Neural progenitor cell (in vitro differentiated cells): Measurements from ENCODE around the gene SHLD2.
"Not testable (repeated sequence)": the region's sequence is repeated elsewhere in the genome, so short reads cannot be mapped to it uniquely, and the experiment has no call there.

Experiments
- EZH2 ChIP-seq: fragments of 200-600 bp; sonication (generic); IDR thresholded peaks from 2 replicates; pipeline ENCODE4 v1.6.1; 2017; ENCODE audit warnings: antibody characterized with exemption, mild to moderate bottlenecking, moderate library complexity
- EZH2phosphoT487 ChIP-seq: fragments of 200-600 bp; sonication (generic); IDR thresholded peaks from 2 replicates; pipeline ENCODE4 v1.6.1; 2017; ENCODE audit warnings: antibody characterized with exemption
- TF ChIP-seq, protein P1 (sequence below): fragments of 200-600 bp; sonication (generic); IDR thresholded peaks from 2 replicates; pipeline ENCODE4 v1.5.1; 2017; ENCODE audit warnings: antibody characterized with exemption, mild to moderate bottlenecking

DNA sequence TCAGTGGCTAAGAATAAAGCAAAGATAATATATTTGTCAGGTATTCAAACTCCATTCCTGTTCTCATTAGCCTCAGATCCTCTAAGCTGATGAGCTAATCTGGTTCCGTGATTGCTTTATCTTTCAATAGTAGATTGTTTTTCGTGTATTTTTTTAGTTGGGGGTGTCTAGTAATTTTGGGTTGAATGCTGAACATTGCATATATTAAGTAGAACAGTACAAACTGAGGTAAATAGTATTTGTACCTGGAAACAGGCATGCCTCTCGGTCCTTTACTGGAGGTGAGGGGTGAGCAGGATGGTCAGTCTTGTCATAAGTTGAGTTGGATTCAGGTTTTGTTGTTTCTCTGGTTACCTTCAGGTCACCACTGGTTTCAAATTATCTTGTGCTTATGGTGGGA, 92.6 kb downstream of the SHLD2 start:
- TF ChIP-seq, protein P1, sequence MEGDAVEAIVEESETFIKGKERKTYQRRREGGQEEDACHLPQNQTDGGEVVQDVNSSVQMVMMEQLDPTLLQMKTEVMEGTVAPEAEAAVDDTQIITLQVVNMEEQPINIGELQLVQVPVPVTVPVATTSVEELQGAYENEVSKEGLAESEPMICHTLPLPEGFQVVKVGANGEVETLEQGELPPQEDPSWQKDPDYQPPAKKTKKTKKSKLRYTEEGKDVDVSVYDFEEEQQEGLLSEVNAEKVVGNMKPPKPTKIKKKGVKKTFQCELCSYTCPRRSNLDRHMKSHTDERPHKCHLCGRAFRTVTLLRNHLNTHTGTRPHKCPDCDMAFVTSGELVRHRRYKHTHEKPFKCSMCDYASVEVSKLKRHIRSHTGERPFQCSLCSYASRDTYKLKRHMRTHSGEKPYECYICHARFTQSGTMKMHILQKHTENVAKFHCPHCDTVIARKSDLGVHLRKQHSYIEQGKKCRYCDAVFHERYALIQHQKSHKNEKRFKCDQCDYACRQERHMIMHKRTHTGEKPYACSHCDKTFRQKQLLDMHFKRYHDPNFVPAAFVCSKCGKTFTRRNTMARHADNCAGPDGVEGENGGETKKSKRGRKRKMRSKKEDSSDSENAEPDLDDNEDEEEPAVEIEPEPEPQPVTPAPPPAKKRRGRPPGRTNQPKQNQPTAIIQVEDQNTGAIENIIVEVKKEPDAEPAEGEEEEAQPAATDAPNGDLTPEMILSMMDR = not testable (repeated sequence)
- TF ChIP-seq EZH2, EZH2phosphoT487: not testable (repeated sequence)
